Nephron (organoid): ENCODE measurements around the gene PKN2.
"Not testable (repeated sequence)": the region's sequence is repeated elsewhere in the genome, so short reads cannot be mapped to it uniquely, and the experiment has no call there.

ENCODE experiments used
- H3K27ac Mint-ChIP-seq, 3 experiments: 2 replicates each; pipeline ENCODE4 v1.8.0; 2020; ENCODE audit warnings: mixed read lengths in 3 of 3, mild to moderate bottlenecking in 2 of 3, moderate library complexity in 1 of 3
- H3K27me3 Mint-ChIP-seq: 2 replicates; pipeline ENCODE4 v1.8.0; 2021; ENCODE audit warnings: low read depth, mild to moderate bottlenecking, moderate library complexity, mixed read lengths
- H3K36me3 Mint-ChIP-seq: 2 replicates; pipeline ENCODE4 v1.8.0; 2020; ENCODE audit warnings: low read depth, mixed read lengths
- H3K4me1 Mint-ChIP-seq: 2 replicates; pipeline ENCODE4 v1.8.0; 2020; ENCODE audit warnings: mixed read lengths
- H3K4me3 Mint-ChIP-seq, 3 experiments: 2 replicates each; pipeline ENCODE4 v1.8.0; 2020; ENCODE audit warnings: mild to moderate bottlenecking in 3 of 3, mixed read lengths in 3 of 3, moderate library complexity in 2 of 3
- H3K9me3 Mint-ChIP-seq: 2 replicates; pipeline ENCODE4 v1.8.0; 2020; ENCODE audit warnings: mixed read lengths
- CTCF ChIP-seq, 3 experiments: fragments of 200-600 bp; sonication (generic); IDR thresholded peaks; one replicate each; pipeline ENCODE4 v1.5.0; 2021; ENCODE audit warnings: antibody characterized with exemption in 3 of 3; ENCODE audit not compliant: unreplicated experiment in 3 of 3

The PKN2 gene

GRCh38 chr1:88875595-88875994 is 191.5 kb downstream of the PKN2 start:
- Mint-ChIP-seq H3K27ac (no peak overlapping the region), H3K4me1 (peaks cover 5% of the 10 kb centered on the region), H3K4me3 (no peak overlapping the region), H3K9me3 (no peaks in the 10 kb centered on the region), H3K36me3 (peaks cover 8% of the 10 kb centered on the region), H3K27me3 (no peaks in the 10 kb centered on the region)
- TF ChIP-seq CTCF (IDR thresholded peaks at IDR 0.05; ENCODE audit: unreplicated experiment in 3 of 3) = no peak

- Mint-ChIP-seq H3K27ac (no peak overlapping the region), H3K4me1 (peaks cover 5% of the 10 kb centered on the region), H3K9me3 (no peaks in the 10 kb centered on the region), H3K4me3 (no peak overlapping the region), H3K27me3 (no peaks in the 10 kb centered on the region), H3K36me3 (peaks cover 5% of the 10 kb centered on the region)
- TF ChIP-seq CTCF (IDR thresholded peaks at IDR 0.05; ENCODE audit: unreplicated experiment in 3 of 3) = no peak
These were observed 192.7 kb downstream of the PKN2 start for GRCh38 chr1:88876573-88877365.

DNA sequence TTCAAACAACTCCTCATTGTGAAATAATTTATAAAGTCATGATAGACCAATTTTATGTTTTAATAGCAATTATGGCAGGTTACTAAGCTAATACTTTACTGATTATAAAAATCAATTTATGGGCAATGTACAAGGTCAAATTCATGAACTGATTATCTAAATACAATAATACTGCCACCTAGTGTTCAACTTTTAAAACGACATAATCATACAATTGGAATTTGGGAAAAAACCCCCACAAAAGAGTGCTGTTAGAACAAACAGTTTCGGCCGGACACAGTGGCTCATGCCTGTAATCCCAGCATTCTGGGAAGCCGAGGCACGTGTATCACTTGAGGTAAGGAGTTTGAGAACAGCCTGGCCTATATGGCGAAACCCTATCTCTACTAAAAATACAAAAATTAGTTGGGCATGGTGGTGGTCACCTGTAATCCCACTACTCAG is 193.3 kb downstream of the PKN2 start:
- H3K27me3 Mint-ChIP-seq = no peaks in the 10 kb centered on the region
- peaks cover 8% of the 10 kb centered on the region for H3K36me3 Mint-ChIP-seq
- H3K4me1 Mint-ChIP-seq = peaks cover 5% of the 10 kb centered on the region
- H3K27ac Mint-ChIP-seq = no peak overlapping the region
- H3K4me3 Mint-ChIP-seq = no peak overlapping the region
- peak; percentile 45 to 68 (median 52) for TF ChIP-seq CTCF (IDR thresholded peaks at IDR 0.05; ENCODE audit: unreplicated experiment in 3 of 3)
- H3K9me3 Mint-ChIP-seq = no peaks in the 10 kb centered on the region

DNA sequence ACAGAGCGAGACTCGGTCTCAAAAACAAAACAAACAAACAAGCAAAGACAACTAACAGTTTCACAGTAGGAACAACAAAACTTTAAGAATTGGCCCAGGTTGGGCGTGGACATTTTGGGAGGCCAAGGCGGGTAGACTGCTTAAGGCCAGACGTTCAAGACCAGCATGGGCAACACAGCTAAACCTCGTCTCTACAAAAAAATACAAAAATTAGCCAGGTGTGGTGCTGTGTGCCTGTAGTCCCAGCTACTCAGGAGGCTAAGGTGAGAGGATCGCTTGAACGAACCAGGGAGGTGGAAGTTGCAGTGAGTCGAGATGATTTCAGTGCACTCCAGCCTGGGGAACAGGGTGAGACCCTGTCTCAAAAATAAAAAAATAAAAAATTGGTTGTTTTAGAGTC is 193.8 kb downstream of the PKN2 start:
- Mint-ChIP-seq H3K27me3 (no peaks in the 10 kb centered on the region), H3K36me3 (peaks cover 4% of the 10 kb centered on the region), H3K4me1 (peaks cover 5% of the 10 kb centered on the region), H3K27ac (no peak overlapping the region), H3K4me3 (no peak overlapping the region), H3K9me3 (no peaks in the 10 kb centered on the region)
- no peak for TF ChIP-seq CTCF (IDR thresholded peaks at IDR 0.05; ENCODE audit: unreplicated experiment in 3 of 3)

GRCh38 chr1:88878731-88879130 is 194.7 kb downstream of the PKN2 start:
- Mint-ChIP-seq H3K4me1 (peaks cover 5% of the 10 kb centered on the region), H3K27ac (no peak overlapping the region), H3K9me3 (no peaks in the 10 kb centered on the region), H3K4me3 (no peak overlapping the region), H3K36me3 (peaks cover 9% of the 10 kb centered on the region), H3K27me3 (no peaks in the 10 kb centered on the region)
- no peak for TF ChIP-seq CTCF (IDR thresholded peaks at IDR 0.05; ENCODE audit: unreplicated experiment in 3 of 3)

DNA sequence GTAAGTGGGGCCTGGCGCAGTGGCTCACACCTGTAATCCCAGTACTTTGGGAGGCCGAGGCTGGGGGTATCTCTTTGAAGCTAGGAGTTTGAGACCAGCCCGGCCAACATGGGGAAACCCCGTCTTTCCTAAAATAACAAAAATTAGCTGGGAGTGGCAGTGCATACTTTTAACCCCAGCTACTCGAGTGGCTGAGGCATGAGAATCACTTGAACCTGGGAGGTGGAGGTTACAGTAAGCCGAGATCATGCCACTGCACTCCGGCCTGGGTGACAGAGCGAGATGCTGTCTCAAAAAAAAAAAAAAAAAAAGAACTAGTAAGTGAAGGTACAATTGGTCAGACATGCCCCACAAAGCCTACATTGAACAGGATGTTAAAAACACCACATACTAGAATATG is 196.6 kb downstream of the PKN2 start:
- H3K4me1 Mint-ChIP-seq, H3K9me3 Mint-ChIP-seq, H3K27me3 Mint-ChIP-seq, H3K4me3 Mint-ChIP-seq, H3K27ac Mint-ChIP-seq: not testable (repeated sequence)
- H3K36me3 Mint-ChIP-seq = peaks cover 13% of the 10 kb centered on the region
